Measurements from ENCODE around the gene NELL1.

- no peak for TF ChIP-seq CTCF (IDR thresholded peaks at IDR 0.05; ENCODE audit: insufficient read depth, low read length)
- no peak for TF ChIP-seq POLR2AphosphoS5 (IDR thresholded peaks at IDR 0.05; ENCODE audit: low read depth)
- no peak for TF ChIP-seq REST (IDR thresholded peaks at IDR 0.05; ENCODE audit: insufficient replicate concordance, low read depth)
- no peak for TF ChIP-seq GABPA (IDR thresholded peaks at IDR 0.05; ENCODE audit: low read depth)
Observed at GRCh38 chr11:20931029-20931428, 261.6 kb downstream of the NELL1 start.
